HG03575 (cell line): Measurements from ENCODE around the gene TAX1BP1.

Source experiments
- ATAC-seq: cut with Tn5 transposase; IDR thresholded peaks from one replicate; pipeline ENCODE4 v1.9.1; 2021; ENCODE audit not compliant: unreplicated experiment, insufficient number of reproducible peaks, low FRiP score; ENCODE audit errors: extremely low read depth

Gene TAX1BP1

DNA sequence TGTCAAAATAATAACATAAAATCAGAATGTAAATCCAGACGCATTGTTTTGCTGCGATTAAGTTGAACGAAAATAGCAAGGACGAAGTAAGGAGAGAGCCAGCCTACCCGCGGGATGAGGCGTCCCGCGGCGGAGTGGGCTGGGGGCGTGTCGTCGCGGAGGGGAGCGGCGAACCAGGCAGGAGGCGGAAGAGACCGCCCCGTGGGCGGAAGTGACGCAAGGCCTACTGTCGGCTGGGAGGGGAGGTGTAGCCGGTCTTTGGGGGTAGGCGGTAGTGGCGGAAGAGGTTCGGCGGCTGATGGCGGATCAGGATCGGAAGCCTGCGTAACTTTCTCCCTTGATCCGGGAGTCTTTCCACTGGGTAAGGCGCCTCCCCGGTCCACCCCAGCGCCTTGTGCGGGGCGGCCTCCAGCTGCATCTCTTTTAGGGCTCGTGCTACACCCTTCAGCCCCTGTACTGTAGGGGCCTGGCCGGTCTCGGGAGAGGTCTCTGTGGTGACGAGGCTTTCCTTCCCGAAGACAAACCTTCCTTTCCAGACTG lies at the start of gene TAX1BP1:
Gene TAX1BP1 (plus strand): TSS at position 254 of the 540 bp plus-strand sequence. CDS start 8,363 bp downstream, outside the sequence.
- peak; percentile 80 for ATAC-seq

DNA sequence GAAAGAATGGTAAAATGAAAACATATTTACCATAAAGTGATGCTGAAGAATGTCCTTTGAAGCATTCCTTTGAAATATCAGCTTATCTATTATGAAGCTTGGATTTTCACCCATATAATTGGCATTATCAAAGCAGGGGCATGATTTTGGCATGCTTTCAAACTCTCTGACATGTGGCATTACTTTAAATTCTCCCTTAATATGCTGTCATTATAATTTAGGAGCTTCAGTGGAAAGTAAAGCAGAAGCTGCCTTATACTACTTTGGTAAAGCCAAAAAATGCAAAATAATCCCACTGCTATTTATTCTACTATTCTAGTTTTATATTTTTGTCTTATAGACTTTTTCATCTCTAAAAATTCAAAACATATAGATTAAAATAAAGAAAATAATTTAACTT lies 49.3 kb upstream of the TAX1BP1 start:
- no peak for ATAC-seq

DNA sequence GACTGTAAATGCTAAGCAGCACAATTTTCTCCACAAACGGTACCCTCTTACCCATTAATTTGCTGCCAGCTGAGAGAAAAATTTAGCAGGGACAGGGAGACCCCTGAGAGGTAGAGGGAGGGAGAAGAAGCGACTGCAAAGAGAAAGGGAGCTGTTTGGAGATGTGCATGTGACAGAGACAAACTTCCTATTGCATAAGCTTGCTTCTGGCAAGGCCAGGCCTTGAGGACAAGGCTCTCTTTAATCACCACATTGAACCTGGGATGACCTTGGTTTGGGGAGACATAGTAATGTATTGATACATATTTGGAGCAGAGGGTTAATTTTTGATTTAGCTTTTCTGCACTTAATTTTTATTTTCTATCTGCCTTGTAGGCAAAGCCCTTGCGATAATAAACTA lies 46.2 kb upstream of the TAX1BP1 start:
- ATAC-seq: no peak

DNA sequence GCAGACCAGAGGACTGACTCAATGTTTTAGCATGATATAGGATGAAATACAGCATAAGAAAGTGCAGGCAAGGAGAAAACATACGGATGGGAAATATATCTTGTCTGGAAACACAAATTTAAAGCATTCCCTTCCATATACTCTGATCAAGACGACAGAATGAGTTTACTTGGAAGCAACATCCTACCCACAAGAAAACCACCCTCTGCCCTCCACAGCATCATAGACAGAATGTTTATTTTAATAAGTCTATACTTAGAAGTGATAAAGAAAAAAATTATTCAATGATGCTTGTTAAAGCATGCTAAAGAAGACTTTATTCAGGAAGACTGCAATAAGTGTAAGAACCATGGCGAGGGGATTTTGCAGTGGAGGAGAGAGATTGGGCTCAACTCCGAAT lies 44.9 kb upstream of the TAX1BP1 start:
- ATAC-seq: no peak

DNA sequence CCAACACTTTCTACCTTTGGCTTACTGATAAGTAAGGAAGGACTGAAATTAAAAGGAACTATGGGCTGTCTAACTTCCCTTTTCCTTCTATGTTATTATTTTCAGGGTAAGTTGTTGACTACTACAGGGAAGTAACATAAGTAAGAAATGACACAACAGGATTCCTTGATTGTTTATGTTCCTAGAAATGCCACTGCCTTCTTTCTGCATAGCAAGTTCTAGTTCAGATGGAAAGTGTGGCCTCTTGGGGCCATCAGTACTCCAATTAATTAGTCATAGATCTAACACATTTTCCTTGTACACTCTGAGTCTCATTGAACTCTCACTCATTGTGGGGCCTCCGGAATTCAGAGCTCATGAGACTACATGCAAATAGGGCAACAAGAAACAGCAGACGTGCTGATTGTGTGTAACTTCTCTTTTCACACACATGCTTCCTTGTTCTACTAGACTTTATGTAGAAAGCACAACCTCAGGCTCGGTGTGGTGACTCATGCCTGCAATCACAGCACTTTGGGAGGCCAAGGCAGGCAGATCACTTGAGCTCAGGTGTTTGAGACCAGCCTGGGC lies 42.0 kb upstream of the TAX1BP1 start:
- no peak for ATAC-seq

DNA sequence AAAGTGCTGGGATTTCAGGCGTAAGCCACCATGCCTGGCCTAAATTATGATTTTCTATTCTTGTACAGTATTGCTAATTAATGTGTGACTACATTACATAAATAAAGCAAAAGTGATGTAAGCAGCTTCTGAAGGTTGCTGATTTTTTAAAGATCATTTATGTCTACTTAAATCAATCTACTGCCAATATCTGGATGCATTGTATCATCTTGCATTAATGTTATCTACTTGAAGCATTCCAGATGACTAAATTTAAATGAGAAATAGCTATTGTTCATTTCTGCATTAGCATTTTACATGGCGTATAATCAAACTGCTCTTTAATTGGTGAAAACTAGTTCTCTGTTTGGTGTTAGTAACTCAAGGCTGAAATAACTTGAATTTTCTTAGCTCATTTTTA lies 40.2 kb upstream of the TAX1BP1 start:
- no peak for ATAC-seq

DNA sequence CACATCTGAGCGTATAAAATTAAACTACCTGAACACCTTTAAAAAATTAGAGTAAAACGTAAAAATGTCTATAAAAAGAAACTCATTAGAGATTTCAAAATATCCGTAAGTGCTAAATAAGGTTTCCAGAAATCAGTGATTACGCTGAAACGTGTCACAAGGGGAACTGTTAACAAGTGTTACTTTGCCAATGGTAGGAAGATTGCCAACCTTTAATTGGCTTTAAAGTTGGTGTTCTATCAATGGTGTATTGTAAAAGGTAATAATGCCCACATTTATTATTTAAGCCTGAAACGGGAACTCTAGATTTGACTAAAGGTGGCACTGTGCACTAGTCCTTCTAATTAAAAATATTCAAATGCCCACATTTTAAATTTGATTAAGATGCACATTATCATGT lies 39.5 kb upstream of the TAX1BP1 start:
- no peak for ATAC-seq

DNA sequence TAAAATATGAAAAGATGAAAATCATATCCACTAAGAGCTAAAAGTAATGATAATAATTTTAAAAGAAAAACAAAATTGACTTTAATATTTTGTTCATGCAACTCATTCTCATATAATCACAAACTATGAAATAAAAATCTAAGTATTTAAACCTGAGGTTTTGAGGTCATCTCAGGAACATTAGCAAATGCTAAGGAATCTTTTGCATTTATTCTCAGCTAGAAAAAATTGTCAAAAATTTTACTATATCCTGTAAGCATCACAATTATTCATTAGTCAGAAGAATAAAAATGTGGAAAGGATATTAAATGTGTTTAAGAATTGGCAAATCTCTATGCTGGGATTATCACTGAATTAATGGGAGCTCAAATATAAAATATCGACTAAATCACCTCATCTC lies 36.8 kb upstream of the TAX1BP1 start:
- ATAC-seq: no peak

DNA sequence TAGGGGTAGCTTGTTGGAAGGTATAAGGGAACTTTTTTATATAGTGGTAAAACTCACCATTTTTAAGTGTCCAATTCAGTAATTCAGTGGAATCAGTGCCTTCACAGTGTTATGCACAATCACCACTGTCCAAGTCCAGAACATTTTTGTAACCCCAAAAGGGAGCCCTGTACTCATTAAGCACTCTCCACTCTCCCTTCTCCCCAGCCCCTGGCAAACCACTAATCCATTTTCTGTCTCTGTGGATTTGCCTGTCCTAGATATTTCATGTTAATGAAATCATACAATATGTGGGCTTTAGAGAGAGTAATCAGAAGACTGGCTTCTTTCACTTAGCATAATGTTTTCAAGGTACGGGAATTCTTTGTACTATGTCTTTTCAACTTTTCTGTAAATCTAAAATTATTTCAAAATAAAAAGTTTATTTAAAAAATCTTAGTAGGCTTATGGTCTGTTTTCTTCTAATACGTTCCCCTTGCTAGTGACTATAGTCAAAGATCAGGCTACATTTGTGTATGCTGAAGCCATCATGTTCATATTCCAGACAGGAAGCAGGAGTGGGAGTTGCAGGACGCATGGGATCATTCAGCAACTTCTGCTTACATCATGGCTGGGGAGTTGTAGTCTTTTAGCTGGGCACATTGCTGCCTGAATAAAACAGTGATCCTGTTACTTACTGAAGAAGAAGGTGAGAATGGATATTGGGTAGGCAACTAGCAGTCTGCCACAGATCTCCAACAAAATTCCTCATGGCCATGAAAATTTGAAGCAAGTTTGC lies 35.4 kb upstream of the TAX1BP1 start:
- no peak for ATAC-seq

DNA sequence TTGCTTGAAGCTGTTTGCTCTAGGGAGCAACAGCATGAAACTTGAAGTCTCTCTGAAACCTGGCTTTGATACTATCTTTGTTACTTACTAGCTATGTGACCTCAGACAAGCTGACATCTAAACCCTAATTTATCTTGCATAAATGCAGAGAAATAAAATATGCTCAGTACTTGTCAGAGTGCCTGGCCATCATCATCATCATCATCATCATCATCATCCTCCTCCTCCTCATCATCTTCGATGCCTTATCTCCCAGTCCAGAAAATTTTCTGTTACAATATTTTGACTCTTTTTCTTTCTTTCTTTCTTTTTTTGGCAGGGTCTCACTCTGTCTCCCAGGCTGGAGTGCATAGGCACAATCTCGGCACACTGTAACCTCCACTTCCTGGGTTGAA lies 34.8 kb upstream of the TAX1BP1 start:
- ATAC-seq: no peak

DNA sequence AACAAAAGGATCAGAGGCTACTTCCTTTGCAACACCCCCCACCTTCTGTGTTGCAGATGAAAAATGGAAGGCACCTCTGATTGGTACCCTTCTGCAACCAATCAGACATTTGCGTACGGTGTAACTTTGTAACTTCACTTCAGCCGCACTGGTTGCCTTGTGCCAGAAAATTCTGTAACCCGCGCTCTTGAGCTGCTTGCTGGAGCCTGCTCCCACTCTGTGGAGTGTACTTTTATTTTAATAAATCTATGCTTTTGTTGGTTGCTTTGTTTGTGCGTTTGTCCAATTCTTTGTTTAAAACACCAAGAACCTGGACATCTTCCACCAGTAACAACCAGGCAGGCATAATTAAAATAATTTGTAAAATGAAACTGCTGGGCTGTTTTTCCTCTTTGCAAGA lies 31.5 kb upstream of the TAX1BP1 start:
- ATAC-seq: no peak

DNA sequence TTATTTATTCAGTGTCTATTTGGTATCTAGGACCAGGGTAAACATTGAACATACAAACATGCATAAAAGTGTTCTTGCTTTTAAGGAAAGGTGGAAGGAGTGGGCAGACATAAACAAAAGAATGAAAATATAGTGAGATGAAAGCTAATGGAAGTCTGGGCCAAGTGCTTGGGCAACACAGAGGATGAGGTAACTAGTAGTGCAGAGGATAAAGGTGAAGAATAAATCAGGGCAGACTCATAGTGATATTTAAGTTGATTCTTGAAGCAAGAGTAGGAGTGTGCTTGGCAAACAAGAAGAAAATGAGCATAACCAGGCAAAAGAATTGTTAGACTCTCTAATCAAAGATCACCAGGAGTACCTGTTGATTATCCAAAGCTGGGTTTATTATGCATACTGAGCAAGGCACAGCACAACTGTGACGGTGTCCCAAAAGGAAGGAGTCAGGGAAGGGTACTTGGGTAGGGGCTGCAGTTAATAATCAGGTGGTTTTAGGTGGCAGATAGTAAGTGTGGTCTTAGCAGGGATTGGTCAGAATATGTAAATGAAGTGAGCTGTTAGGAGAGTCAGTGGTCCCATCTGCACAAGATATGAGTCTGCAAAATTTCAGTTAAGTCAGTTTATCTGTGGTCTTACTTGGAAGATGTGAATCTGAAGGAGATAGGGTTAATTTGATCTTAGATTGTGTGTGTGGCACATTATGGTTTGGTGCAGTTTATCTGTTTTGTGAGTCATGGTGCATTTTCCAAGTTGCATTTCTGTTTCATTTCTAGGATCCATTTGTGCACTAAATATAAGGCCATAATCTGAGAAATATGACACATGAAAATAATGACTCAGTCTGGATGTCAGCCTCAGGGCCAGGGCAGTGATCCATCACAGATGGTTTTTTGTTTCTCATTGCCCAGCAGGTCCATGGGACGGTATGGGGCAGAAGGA lies 30.6 kb upstream of the TAX1BP1 start:
- no peak for ATAC-seq

DNA sequence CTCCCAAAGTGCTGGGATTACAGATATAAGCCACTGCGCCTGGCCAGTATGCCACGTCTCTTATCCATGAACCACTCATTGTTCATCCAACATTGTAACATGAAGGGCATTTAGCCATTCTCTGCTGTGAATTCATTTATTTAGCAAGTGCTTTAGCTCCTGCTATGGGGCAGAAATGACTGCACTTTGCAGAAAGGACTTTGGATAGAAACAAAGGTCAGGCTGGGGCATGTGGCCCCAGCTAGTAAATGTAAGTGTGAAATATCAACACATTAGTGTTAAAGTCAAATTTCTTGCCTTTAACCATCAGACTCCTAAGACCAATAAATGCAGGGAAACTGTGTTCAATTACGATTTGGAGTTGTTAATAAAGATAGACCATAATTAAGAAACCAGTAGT lies 27.7 kb upstream of the TAX1BP1 start:
- no peak for ATAC-seq

DNA sequence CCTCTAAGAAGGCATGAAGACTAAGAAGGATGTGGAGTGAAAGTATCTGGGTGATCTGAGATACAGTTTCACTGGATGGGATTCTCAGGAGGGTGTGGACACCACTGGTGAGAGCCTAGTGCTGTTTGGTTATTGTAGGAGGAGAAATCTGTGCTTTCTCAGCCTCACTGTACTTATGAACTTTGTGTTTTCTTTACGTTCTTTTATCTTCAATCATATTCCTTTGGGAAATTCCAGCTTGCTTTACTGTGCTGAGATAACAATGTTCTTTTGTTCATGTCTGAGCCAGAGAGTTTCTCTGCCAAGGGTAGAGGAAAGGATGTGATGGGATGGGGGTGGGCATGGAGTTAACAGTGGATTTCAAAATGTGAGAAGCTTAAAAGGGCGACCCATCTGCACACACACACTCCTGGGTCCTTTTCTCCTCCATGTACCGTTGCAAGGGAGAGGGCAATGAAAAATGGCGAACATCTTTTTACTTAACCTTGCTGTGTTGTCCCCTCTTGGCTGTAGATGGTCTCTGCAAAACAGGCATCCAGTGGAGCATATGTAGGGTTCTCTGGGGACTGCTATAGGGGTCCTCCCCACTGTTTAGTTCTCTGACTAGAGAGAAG lies 25.0 kb upstream of the TAX1BP1 start:
- no peak for ATAC-seq

DNA sequence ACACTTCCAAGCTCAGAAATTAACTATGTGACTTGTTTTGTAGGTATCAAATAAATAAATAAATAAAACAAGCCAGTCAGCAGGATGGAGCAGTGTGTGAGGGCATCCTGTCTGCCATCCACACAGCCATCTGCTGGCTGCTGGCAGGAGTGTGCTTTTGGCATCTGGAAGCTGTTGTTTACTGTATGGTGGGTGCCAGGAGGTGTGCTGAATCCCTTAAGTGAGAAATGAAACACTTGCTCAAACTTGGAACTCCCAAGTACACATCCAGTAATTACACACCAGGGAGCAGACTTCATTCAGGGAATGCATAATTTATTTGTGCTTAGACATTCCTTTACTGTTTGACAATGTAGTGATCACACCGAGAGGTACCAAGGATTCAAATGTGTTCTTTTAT lies 16.9 kb upstream of the TAX1BP1 start:
- ATAC-seq: no peak

DNA sequence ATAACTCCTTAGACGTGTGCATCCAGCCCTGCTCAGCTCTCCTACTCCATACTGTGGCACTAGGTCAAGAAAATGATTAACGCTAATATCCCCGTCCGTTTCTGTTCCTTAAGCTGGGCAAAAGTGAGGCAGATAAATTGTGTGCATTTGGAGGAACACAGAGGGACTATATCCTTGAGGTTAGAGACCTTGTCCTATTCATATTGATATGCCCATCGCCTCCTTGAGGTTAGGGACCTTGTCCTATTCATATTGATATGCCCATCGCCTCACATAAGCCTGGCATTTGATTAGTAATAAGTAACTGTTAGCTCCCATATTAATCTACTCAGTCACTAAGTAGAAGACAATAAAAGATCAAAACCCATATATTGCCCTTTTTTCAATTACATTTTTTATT lies 12.9 kb upstream of the TAX1BP1 start:
- ATAC-seq: no peak

DNA sequence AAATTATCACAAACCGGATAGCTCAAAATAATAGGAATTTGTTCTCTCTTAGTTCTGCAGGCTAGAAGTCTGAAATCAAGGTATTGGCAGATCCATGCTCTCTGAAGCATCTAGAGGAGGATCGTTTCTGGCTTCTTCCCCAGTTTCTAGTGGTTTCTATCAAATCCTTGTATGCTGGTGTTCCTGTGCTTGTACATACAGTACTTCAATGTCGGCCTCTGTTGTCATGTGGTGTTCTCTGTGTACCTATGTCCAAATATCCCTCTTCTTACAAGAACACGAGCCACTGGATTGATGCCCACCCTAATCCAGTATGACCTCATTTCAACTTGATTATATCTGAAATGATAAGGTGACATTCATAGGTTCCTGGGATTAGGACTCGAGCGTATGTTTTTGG lies 9.8 kb upstream of the TAX1BP1 start:
- no peak for ATAC-seq

DNA sequence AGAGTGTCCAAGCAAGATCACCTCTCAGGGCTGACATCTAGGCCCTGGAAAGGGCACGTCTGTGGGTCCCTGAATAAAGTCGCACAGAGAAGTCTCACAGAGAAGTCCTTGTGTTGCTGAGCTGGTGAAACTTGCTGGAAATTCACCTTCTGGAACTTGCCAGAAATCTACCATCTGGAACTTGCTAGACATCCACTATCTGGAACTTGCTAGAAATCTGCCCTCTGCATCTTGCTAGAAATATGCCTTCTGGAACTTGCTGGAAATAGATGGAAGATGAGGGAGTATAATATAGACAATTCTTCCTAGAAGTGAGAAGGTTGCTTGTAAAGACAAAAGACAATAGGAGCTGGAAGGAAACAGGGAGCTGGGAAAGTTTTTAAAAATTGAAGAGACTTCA lies 5.4 kb upstream of the TAX1BP1 start:
- no peak for ATAC-seq

DNA sequence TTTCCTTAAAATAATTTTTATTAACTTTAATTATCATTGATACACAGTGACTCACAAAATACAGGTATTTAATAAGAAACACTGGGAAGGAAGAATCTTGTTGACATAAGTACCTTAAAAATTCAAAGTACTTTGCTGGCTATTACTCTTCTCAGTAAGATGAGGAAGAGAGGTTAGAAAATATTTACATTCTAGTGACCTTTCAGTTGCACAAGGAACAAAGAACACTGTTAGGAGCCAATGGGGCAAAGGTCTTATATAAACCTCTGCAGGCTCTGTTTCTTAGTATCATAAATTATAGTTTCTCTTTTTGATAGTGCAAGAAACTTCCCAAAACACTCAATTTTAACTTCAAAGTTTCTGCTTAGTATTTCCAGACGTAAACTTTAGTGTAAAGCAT lies 4.8 kb upstream of the TAX1BP1 start:
- no peak for ATAC-seq
